H1 (cell line): ENCODE results near the gene PRX. TPM values are rescaled to one million over a fixed set of nuclear protein-coding genes. Genes with fewer than 3 reads are reported as not detected.

ENCODE experiments used
- CTCF ChIA-PET: fragments of 300-600 bp; sonication (Branson Sonifier 250); formaldehyde crosslinking; loops from one replicate; lab custom pipeline; 2021; ENCODE audit not compliant: partially characterized antibody; lab: Charles Lee
- POLR2A ChIA-PET: fragments of 300-600 bp; sonication (Branson Sonifier 250); formaldehyde crosslinking; loops from one replicate; lab custom pipeline; 2021; ENCODE audit warnings: inconsistent platforms; ENCODE audit not compliant: partially characterized antibody; lab: Charles Lee
- DNase-seq, 2 experiments: peaks; one replicate each; pipeline versions ENCODE4 v3.0.0 to v3.0.0-alpha.2; 2010 to 2022; ENCODE audit warnings: low spot score in 2 of 2, low read depth in 1 of 2, mixed read lengths in 1 of 2
- FAIRE-seq: peaks from 2 replicates; lab custom pipeline; 2011; peaks lifted over from hg19 to GRCh38; lab: Jason Lieb, UNC
- H2AFZ ChIP-seq: 2 replicates; pipeline ENCODE4 v1.8.1; 2012; ENCODE audit warnings: low read length, inconsistent platforms
- H2AK5ac ChIP-seq: 2 replicates; pipeline ENCODE4 v1.6.1; 2013; ENCODE audit warnings: low read depth, low read length
- H2BK120ac ChIP-seq: replicated peaks from 2 replicates; pipeline ENCODE3; 2013; ENCODE audit warnings: low read depth, low read length, inconsistent platforms
- H2BK12ac ChIP-seq: 2 replicates; pipeline ENCODE4 v1.6.1; 2013; ENCODE audit warnings: low read depth, low read length
- H2BK15ac ChIP-seq: 2 replicates; pipeline ENCODE4 v1.6.1; 2013; ENCODE audit warnings: low read length
- H2BK20ac ChIP-seq: 2 replicates; pipeline ENCODE4 v1.6.1; 2013; ENCODE audit warnings: low read length
- H2BK5ac ChIP-seq: 2 replicates; pipeline ENCODE4 v1.6.1; 2013; ENCODE audit warnings: low read depth, low read length
- H3K14ac ChIP-seq: 2 replicates; pipeline ENCODE4 v1.6.1; 2013; ENCODE audit warnings: inconsistent platforms; ENCODE audit not compliant: insufficient read length
- H3K18ac ChIP-seq: 2 replicates; pipeline ENCODE4 v1.6.1; 2013; ENCODE audit warnings: low read length; ENCODE audit errors: extremely low read depth
- H3K23ac ChIP-seq: 2 replicates; pipeline ENCODE4 v1.6.1; 2013; ENCODE audit warnings: inconsistent platforms; ENCODE audit not compliant: insufficient read length
- H3K23me2 ChIP-seq: 2 replicates; pipeline ENCODE4 v1.6.1; 2013; ENCODE audit warnings: low read depth, low read length
- H3K27ac ChIP-seq: 2 replicates; pipeline ENCODE4 v1.6.1; 2011; ENCODE audit warnings: low read depth, low read length, inconsistent platforms
- H3K27me3 ChIP-seq, 4 experiments: replicated peaks in 1 of 4; 1 replicate in 1 of 4; 2 replicates in 3 of 4; pipeline versions ENCODE4 v1.6.1 to v1.8.1; 2011 to 2013; ENCODE audit warnings: low read length in 3 of 4, mild to moderate bottlenecking in 3 of 4, inconsistent platforms in 2 of 4, mixed read lengths in 2 of 4, moderate library complexity in 1 of 4; ENCODE audit not compliant: control insufficient read depth in 3 of 4, insufficient read depth in 3 of 4; ENCODE audit errors: extremely low read depth in 1 of 4
- H3K36me3 ChIP-seq, 4 experiments: 2 replicates each; pipeline versions ENCODE4 v1.6.1 to v1.8.1; 2011 to 2013; ENCODE audit warnings: mild to moderate bottlenecking in 4 of 4, low read length in 3 of 4, moderate library complexity in 2 of 4, control low read depth in 1 of 4, inconsistent platforms in 1 of 4; ENCODE audit not compliant: insufficient read depth in 4 of 4, control insufficient read depth in 2 of 4
- H3K4ac ChIP-seq: replicated peaks from 2 replicates; pipeline ENCODE3; 2013; ENCODE audit warnings: low read length, low read depth, mixed read lengths, inconsistent platforms; ENCODE audit not compliant: insufficient read length
- H3K4me1 ChIP-seq, 4 experiments: replicated peaks in 1 of 4; 1 replicate in 1 of 4; 2 replicates in 3 of 4; pipeline versions ENCODE4 v1.6.1 to v1.8.1; 2011 to 2013; ENCODE audit warnings: low read length in 3 of 4, inconsistent platforms in 2 of 4, mixed read lengths in 1 of 4; ENCODE audit not compliant: insufficient read depth in 4 of 4, control insufficient read depth in 3 of 4
- H3K4me2 ChIP-seq, 2 experiments: 2 replicates each; pipeline versions ENCODE4 v1.6.1 to v1.8.1; 2011 to 2013; ENCODE audit warnings: low read depth in 2 of 2, low read length in 2 of 2, control low read depth in 1 of 2, inconsistent platforms in 1 of 2, mild to moderate bottlenecking in 1 of 2; ENCODE audit not compliant: insufficient read depth in 1 of 2
- H3K4me3 ChIP-seq, 4 experiments: fragments of 200-600, 300-600 bp in 1 of 4; sonication (generic), shearing (Covaris generic), sonication (Bioruptor Twin) in 1 of 4; 2 replicates each; pipeline versions ENCODE4 v1.5.1 to v1.8.1; 2011 to 2016; ENCODE audit warnings: low read length in 4 of 4, low read depth in 3 of 4, control low read depth in 2 of 4, inconsistent platforms in 2 of 4, mild to moderate bottlenecking in 2 of 4, mixed read lengths in 1 of 4, moderate library complexity in 1 of 4; ENCODE audit not compliant: insufficient read depth in 2 of 4; ENCODE audit errors: extremely low read depth in 1 of 4
- H3K56ac ChIP-seq: replicated peaks from 2 replicates; pipeline ENCODE3; 2013; ENCODE audit warnings: low read depth, mild to moderate bottlenecking, mixed read lengths, low read length, inconsistent platforms; ENCODE audit not compliant: insufficient read length
- H3K79me1 ChIP-seq: 2 replicates; pipeline ENCODE4 v1.6.1; 2013; ENCODE audit warnings: low read depth, low read length, control low read depth
- H3K79me2 ChIP-seq, 2 experiments: 2 replicates each; pipeline versions ENCODE4 v1.6.1 to v1.8.1; 2012 to 2013; ENCODE audit warnings: low read length in 2 of 2, mild to moderate bottlenecking in 2 of 2, inconsistent platforms in 1 of 2; ENCODE audit not compliant: insufficient read depth in 2 of 2, control insufficient read depth in 1 of 2
- H3K9ac ChIP-seq, 4 experiments: replicated peaks in 1 of 4; 1 replicate in 1 of 4; 2 replicates in 3 of 4; pipeline versions ENCODE4 v1.6.1 to v1.8.1; 2011 to 2013; ENCODE audit warnings: low read depth in 3 of 4, low read length in 3 of 4, control low read depth in 2 of 4, mild to moderate bottlenecking in 2 of 4, moderate library complexity in 2 of 4, inconsistent platforms in 1 of 4; ENCODE audit errors: extremely low read depth in 1 of 4
- H3K9me3 ChIP-seq, 2 experiments: 2 replicates each; pipeline versions ENCODE4 v1.6.1 to v1.8.1; 2012 to 2013; ENCODE audit warnings: mild to moderate bottlenecking in 2 of 2, moderate library complexity in 2 of 2, control low read depth in 1 of 2, inconsistent platforms in 1 of 2, low read depth in 1 of 2, low read length in 1 of 2, mixed read lengths in 1 of 2; ENCODE audit not compliant: insufficient read depth in 2 of 2
- H4K20me1 ChIP-seq, 2 experiments: replicated peaks in 1 of 2; 2 replicates each; pipeline versions ENCODE3 to v1.8.1; 2011 to 2013; ENCODE audit warnings: inconsistent platforms in 2 of 2, low read length in 2 of 2, mild to moderate bottlenecking in 1 of 2; ENCODE audit not compliant: insufficient read depth in 2 of 2, control insufficient read depth in 1 of 2
- H4K5ac ChIP-seq: 2 replicates; pipeline ENCODE4 v1.6.1; 2013; ENCODE audit warnings: low read length, low read depth, mixed read lengths, inconsistent platforms; ENCODE audit not compliant: insufficient read length
- H4K8ac ChIP-seq: 2 replicates; pipeline ENCODE4 v1.8.0; 2013; ENCODE audit warnings: mild to moderate bottlenecking, moderate library complexity, low read length, inconsistent platforms; ENCODE audit not compliant: insufficient read depth; ENCODE audit errors: extremely low read depth
- H4K91ac ChIP-seq: replicated peaks from 2 replicates; pipeline ENCODE3; 2013; ENCODE audit warnings: low read length, mixed read lengths, inconsistent platforms; ENCODE audit not compliant: insufficient read length
- KDM1A ChIP-seq: fragments of 200-600, 300-600 bp; sonication (generic); IDR thresholded peaks from 2 replicates; pipeline ENCODE4 v1.7.1; 2016; ENCODE audit warnings: mild to moderate bottlenecking, low read length, borderline replicate concordance
- KDM5A ChIP-seq: fragments of 200-600 bp; IDR thresholded peaks from 2 replicates; pipeline ENCODE4 v1.7.1; 2012; ENCODE audit warnings: mild to moderate bottlenecking, low read length, inconsistent platforms, mixed read lengths
- RFX5 ChIP-seq: IDR thresholded peaks from 2 replicates; pipeline ENCODE4 v1.6.1; 2011; ENCODE audit warnings: low read depth, low read length, improper control_type of control experiment, borderline replicate concordance
- SP2 ChIP-seq: IDR thresholded peaks from 2 replicates; pipeline ENCODE4 v1.6.1; 2012; ENCODE audit warnings: mild to moderate bottlenecking, low read length, inconsistent platforms
- SUZ12 ChIP-seq: fragments of 200-600 bp; sonication (generic); IDR thresholded peaks from 2 replicates; pipeline ENCODE4 v1.6.1; 2012; ENCODE audit warnings: mild to moderate bottlenecking, inconsistent platforms, low read length, moderate library complexity, mixed read lengths
- TAF1 ChIP-seq: IDR thresholded peaks from 2 replicates; pipeline ENCODE4 v1.6.1; 2011; ENCODE audit warnings: mild to moderate bottlenecking, low read depth, low read length
- WGBS, 2 experiments: shearing (Covaris generic) in 1 of 2; methylation state at CpG; one replicate each; pipeline versions ENCODE4 v1.1.6 to v1.1.7; 2013 to 2015; ENCODE audit warnings: low lambda C conversion rate in 2 of 2, mixed read lengths in 2 of 2, inconsistent platforms in 1 of 2, low coverage in 1 of 2, missing lambda C conversion rate in 1 of 2; ENCODE audit not compliant: insufficient replicate concordance in 2 of 2, insufficient coverage in 1 of 2, insufficient read length in 1 of 2; ENCODE audit errors: extremely low coverage in 1 of 2, missing lambda C conversion rate in 1 of 2; 5-methylcytosine and 5-hydroxymethylcytosine counted together
- polyA plus RNA-seq, 7 experiments: library from polyadenylated mRNA; depleted of rRNA in 3 of 7; stranded (reverse) in 5 of 7; unstranded in 2 of 7; fragments of >200 nt in 5 of 7; fragments of 200-250 nt in 2 of 7; gene quantifications; 1 replicate in 5 of 7; 2 replicates in 1 of 7; 4 replicates in 1 of 7; pipeline versions ENCODE4 v1.2.1 to v1.2.3, GENCODE V29; 2011 to 2013; ENCODE audit warnings: missing spikeins in 2 of 7, mixed read lengths in 2 of 7
- total RNA-seq: library from RNA; stranded (reverse); fragmentation: NEBNext Ultra II Directional; extraction: Animal tissue kit (Norgen Biotek cat#: 25700); gene quantifications from 2 replicates; pipeline ENCODE4 v1.2.1, GENCODE V29; 2021

The PRX gene
- total and polyA plus RNA-seq, 2 of the 8 experiments (the other 6 are each of a cell fraction or from before 2014, with no cell fraction given), result 2.8 to 5.8 TPM

DNA sequence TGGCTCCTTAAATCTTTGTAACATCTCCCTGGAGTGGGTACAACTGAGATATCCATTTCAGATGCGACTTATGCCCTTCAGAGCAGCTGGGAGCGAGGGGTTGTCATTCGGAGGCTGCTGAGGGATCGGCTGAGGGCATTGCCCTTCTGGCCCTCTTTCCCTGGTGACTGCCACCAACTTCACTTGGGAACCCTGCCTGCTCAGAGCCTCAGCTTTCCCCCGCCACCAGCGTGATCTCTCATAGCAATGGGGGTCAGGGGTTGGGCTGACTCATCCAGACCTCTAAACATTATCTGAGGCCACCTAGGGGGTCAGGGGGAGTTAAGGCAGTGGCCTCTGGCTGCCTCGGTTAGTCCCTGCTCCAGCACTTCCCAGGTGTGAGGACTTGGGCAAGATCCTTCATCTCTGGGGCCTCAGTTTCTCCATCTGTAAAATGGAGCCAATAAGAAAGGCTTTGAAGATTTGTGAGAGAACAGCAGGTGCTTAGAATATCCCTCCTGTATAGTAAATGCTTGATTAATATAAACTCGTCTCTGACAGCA, 1.1 kb downstream of the PRX start:
- TF ChIP-seq RFX5 (no peak), TAF1 (no peak), KDM5A (no peak), SUZ12 (no peak), SP2 (no peak), KDM1A (peak; percentile 59; the same call in 1 of the 2 replicates)
- Histone ChIP-seq H3K4me1 (peaks cover 7 to 21% (median 13%) of the 10 kb centered on the region in 4 experiments), H2BK120ac (no peak overlapping the region), H2BK15ac (0 out of 2 replicates have a peak overlapping the region, but pooled peaks have one; percentile 11), H2AK5ac (0 out of 2 replicates have a peak overlapping the region, but pooled peaks have one; percentile 24), H2BK12ac (no peak overlapping the region), H3K4me3 (no peak overlapping the region), H3K23ac (no peak overlapping the region), H3K27me3 (no peaks in the 10 kb centered on the region), H3K14ac (no peak overlapping the region), H3K79me2 (no peaks in the 10 kb centered on the region), H3K9ac (no peak overlapping the region), H3K9me3 (no peaks in the 10 kb centered on the region), H4K20me1 (no peaks in the 10 kb centered on the region), H2BK5ac (peak overlapping the region; percentile 44; the same call in 1 of the 2 replicates), H3K56ac (no peak overlapping the region), H3K27ac (no peak overlapping the region), H4K8ac (no peak overlapping the region), H4K91ac (no peak overlapping the region), H2BK20ac (0 out of 2 replicates have a peak overlapping the region, but pooled peaks have one; percentile 52), H3K79me1 (no peaks in the 10 kb centered on the region), H2AFZ (no peak overlapping the region), H4K5ac (no peak overlapping the region), H3K18ac (no peak overlapping the region), H3K4me2 (no peak overlapping the region), H3K36me3 (no peaks in the 10 kb centered on the region), H3K4ac (no peak overlapping the region), H3K23me2 (no peaks in the 10 kb centered on the region)
- DNase-seq (no peak), FAIRE-seq (no peak)
- ChIA-PET POLR2A (interaction anchor here (0.7 to 6.4 kb wide), 9 partner anchors 9 to 32 kb away, joined by 3 to 27 read pairs (median 4); partner anchors contain the start of genes SERTAD1 and SERTAD3), CTCF (interaction anchor here (0.7 to 2.3 kb wide), 7 partner anchors 9 to 490 kb away, joined by 3 to 11 read pairs (median 4); no protein-coding TSS in a partner anchor)
- WGBS, 2 experiments, result 74% methylated on average over 8 of the region's 8 CpGs; no CpG with 5 or more reads in 1 of the 2 experiments
